HepG2 (cell line): ENCODE data around the gene STRIP1. TPM values are rescaled to one million over a fixed set of nuclear protein-coding genes. Genes with fewer than 3 reads are reported as not detected.

ENCODE experiments used
- ATAC-seq: fragments of 200-7000 bp; cut with Tn5 transposase; 3 replicates; pipeline ENCODE4 v1.9.1; 2020; ENCODE audit warnings: mild to moderate bottlenecking, moderate library complexity
- BruUV-seq: library from RNA; stranded (reverse); fragments of 400-500 nt; replicated peaks from 2 replicates; lab custom pipeline; 2021; lab: Mats Ljungman, UMichigan
- CTCF ChIA-PET: fragments of 300-600 bp; formaldehyde crosslinking; extraction: SDS; loops from one replicate; lab custom pipeline; 2021; ENCODE audit warnings: low total read pairs, inconsistent platforms, low intra/inter-chr PET ratio; lab: Yijun Ruan, JAX
- POLR2A ChIA-PET: fragments of 350-600 bp; sonication (Branson Sonifier 250); formaldehyde crosslinking; loops from one replicate; lab custom pipeline; 2020; ENCODE audit warnings: antibody characterized with exemption, inconsistent platforms; lab: Yijun Ruan, JAX
- DNase-seq: peaks from one replicate; pipeline ENCODE4 v3.0.0-alpha.2; 2015; ENCODE audit warnings: low spot score
- FAIRE-seq: peaks from 3 replicates; lab custom pipeline; 2011; peaks lifted over from hg19 to GRCh38; lab: Jason Lieb, UNC
- H2AFZ ChIP-seq: one replicate; pipeline ENCODE4 v1.6.1; 2011; ENCODE audit warnings: low read length, inconsistent platforms
- H3K27ac ChIP-seq: fragments of 300-600 bp; 3 replicates; pipeline ENCODE4 v1.8.0; 2011; ENCODE audit warnings: mixed run types, mild to moderate bottlenecking, mixed read lengths, low read length, inconsistent platforms; ENCODE audit not compliant: insufficient read depth; ENCODE audit errors: extremely low read length
- H3K27me3 ChIP-seq, 2 experiments: fragments of 200-600 bp in 1 of 2; 2 replicates in 1 of 2; 3 replicates in 1 of 2; pipeline versions ENCODE4 v1.6.0 to v1.8.0; 2011; ENCODE audit warnings: low read length in 2 of 2, mild to moderate bottlenecking in 2 of 2, moderate library complexity in 2 of 2, inconsistent platforms in 1 of 2; ENCODE audit not compliant: insufficient read depth in 2 of 2, control insufficient read depth in 1 of 2
- H3K36me3 ChIP-seq, 2 experiments: fragments of 200-600 bp in 1 of 2; replicated peaks in 1 of 2; 2 replicates in 1 of 2; 3 replicates in 1 of 2; pipeline versions ENCODE4 v1.5.1 to v1.8.0; 2011; ENCODE audit warnings: low read length in 2 of 2, inconsistent platforms in 1 of 2; ENCODE audit not compliant: insufficient read depth in 2 of 2, control insufficient read depth in 1 of 2
- H3K4me1 ChIP-seq: 2 replicates; pipeline ENCODE4 v1.5.1; 2012; ENCODE audit warnings: low read length, inconsistent platforms; ENCODE audit not compliant: insufficient read depth
- H3K4me2 ChIP-seq: 2 replicates; pipeline ENCODE4 v1.6.0; 2011; ENCODE audit warnings: low read depth, low read length, inconsistent platforms
- H3K4me3 ChIP-seq, 3 experiments: fragments of 200-600 bp in 1 of 3; sonication (generic), shearing (Covaris generic) in 1 of 3; replicated peaks in 1 of 3; 2 replicates each; pipeline ENCODE4 v1.5.1; 2011 to 2016; ENCODE audit warnings: low read length in 3 of 3, inconsistent platforms in 2 of 3, low read depth in 2 of 3, mild to moderate bottlenecking in 2 of 3, control low read depth in 1 of 3, mixed read lengths in 1 of 3; ENCODE audit not compliant: insufficient read depth in 1 of 3
- H3K79me2 ChIP-seq: one replicate; pipeline ENCODE4 v1.6.1; 2011; ENCODE audit warnings: low read length, inconsistent platforms; ENCODE audit not compliant: insufficient read depth
- H3K9ac ChIP-seq: 2 replicates; pipeline ENCODE4 v1.6.0; 2011; ENCODE audit warnings: mild to moderate bottlenecking, low read depth, low read length, inconsistent platforms; ENCODE audit not compliant: insufficient read depth
- H3K9me3 ChIP-seq: 2 replicates; pipeline ENCODE4 v1.5.1; 2012; ENCODE audit warnings: mild to moderate bottlenecking, low read length
- H4K20me1 ChIP-seq: 2 replicates; pipeline ENCODE4 v1.6.0; 2011; ENCODE audit warnings: inconsistent platforms, mild to moderate bottlenecking, low read length, moderate library complexity; ENCODE audit not compliant: insufficient read depth
- BRCA1 ChIP-seq: sonication (generic); formaldehyde crosslinking; IDR thresholded peaks from 2 replicates; pipeline ENCODE4 v1.4.0; 2020; ENCODE audit warnings: missing genetic modification reagents
- CTCF ChIP-seq: sonication (generic); formaldehyde crosslinking; IDR thresholded peaks from 2 replicates; pipeline ENCODE4 v1.5.0; 2020; ENCODE audit warnings: mild to moderate bottlenecking, missing genetic modification reagents, moderate library complexity
- HDAC6 ChIP-seq: fragments of 200-600 bp; sonication (generic); IDR thresholded peaks from 2 replicates; pipeline ENCODE4 v1.7.0; 2017; ENCODE audit warnings: mild to moderate bottlenecking, antibody characterized with exemption, low read length, low read depth
- KIAA2018 ChIP-seq: sonication (generic); formaldehyde crosslinking; IDR thresholded peaks from 2 replicates; pipeline ENCODE4 v1.5.0; 2020; ENCODE audit warnings: mild to moderate bottlenecking, missing genetic modification reagents, borderline replicate concordance
- MLLT10 ChIP-seq: sonication (generic); formaldehyde crosslinking; IDR thresholded peaks from 2 replicates; pipeline ENCODE4 v1.4.0; 2020; ENCODE audit warnings: missing genetic modification reagents
- PBX3 ChIP-seq: sonication (generic); formaldehyde crosslinking; IDR thresholded peaks from 2 replicates; pipeline ENCODE4 v1.8.1; 2023; ENCODE audit warnings: missing genetic modification reagents, inconsistent platforms, borderline replicate concordance
- STAG1 ChIP-seq: sonication (generic); formaldehyde crosslinking; IDR thresholded peaks from 2 replicates; pipeline ENCODE4 v1.4.0; 2020; ENCODE audit warnings: missing genetic modification reagents
- TGIF2 ChIP-seq: IDR thresholded peaks from 2 replicates; pipeline ENCODE4 v1.6.1; 2016; ENCODE audit warnings: control low read depth, missing compliant biosample characterization
- ZSCAN31 ChIP-seq: sonication (generic); formaldehyde crosslinking; IDR thresholded peaks from 2 replicates; pipeline ENCODE4 v1.5.0; 2020; ENCODE audit warnings: low read depth, mild to moderate bottlenecking, missing genetic modification reagents
- WGBS: methylation state at CpG from one replicate; pipeline ENCODE4 v1.1.6; 2017; ENCODE audit warnings: low lambda C conversion rate; 5-methylcytosine and 5-hydroxymethylcytosine counted together
- in situ Hi-C: cut with HindIII; loops from 2 replicates; pipeline ENCODE4 v1.10.0; 2017; ENCODE audit warnings: low pct_unique_long_range_greater_than_20kb; ENCODE audit not compliant: extremely low pct_ligation_motif_present
- intact Hi-C: fragments of 100-400 bp; cut with micrococcal nuclease; formaldehyde crosslinking; loops from one replicate; pipeline ENCODE4 v1.10.0; 2022; ENCODE audit not compliant: unreplicated experiment
- polyA plus RNA-seq, 8 experiments: library from polyadenylated mRNA; depleted of rRNA in 3 of 8; stranded (reverse) in 7 of 8; unstranded in 1 of 8; fragments of >200 nt; fragmentation: Illumina TruSeq in 4 of 8; extraction: Trizol in 4 of 8; gene quantifications; 2 replicates each; pipeline versions ENCODE4 v1.2.1 to v1.2.3, GENCODE V29; 2011 to 2016; ENCODE audit warnings: low read depth in 4 of 8, missing spikeins in 1 of 8, mixed read lengths in 1 of 8; ENCODE audit not compliant: insufficient read depth in 1 of 8
- total RNA-seq, 5 experiments: library from RNA; depleted of rRNA; stranded (reverse); fragments of >200 nt; fragmentation: Illumina TruSeq; extraction: Trizol; gene quantifications; 2 replicates each; pipeline ENCODE4 v1.2.3, GENCODE V29; 2016; ENCODE audit warnings: low read depth in 1 of 5

The STRIP1 gene
- total and polyA plus RNA-seq, 2 of the 13 experiments (the other 11 are each of a cell fraction or from before 2014, with no cell fraction given), result 20.9 to 27.9 TPM

GRCh38 chr1:110053552-110054428 is 19.4 kb downstream of the STRIP1 start (continued):
- no peak for TF ChIP-seq PBX3 (CRISPR knock-in tag)
- TF ChIP-seq STAG1 (CRISPR knock-in tag), result peak; percentile 83
- TF ChIP-seq CTCF (CRISPR knock-in tag), result peak; percentile 94
- TF ChIP-seq BRCA1 (CRISPR knock-in tag), result no peak
- no peak for TF ChIP-seq TGIF2 (CRISPR knock-in tag)
- no peak for TF ChIP-seq ZSCAN31
- TF ChIP-seq, all 625 proteins: peak for 7

- no peaks in the 10 kb centered on the region for H3K27me3 ChIP-seq
- DNase-seq, result no peak
- CTCF ChIA-PET, result interaction anchor here (3.5 kb wide), 1 partner anchor 50 kb away, joined by 20 read pairs; no protein-coding TSS in a partner anchor
- 90% methylated on average over 5 of the region's 5 CpGs for WGBS
- 0 out of 2 replicates have a peak, but pooled peaks cover 3% of the 10 kb centered on the region for H4K20me1 ChIP-seq
- no peak overlapping the region for H2AFZ ChIP-seq
- no peak overlapping the region for H3K4me2 ChIP-seq
- ATAC-seq, result no peak
- no TSS peak for BruUV-seq
- H3K27ac ChIP-seq, result no peak overlapping the region
- no peak overlapping the region for H3K9ac ChIP-seq
- peaks cover 27 to 63% of the 10 kb centered on the region in 2 experiments for H3K36me3 ChIP-seq
- POLR2A ChIA-PET, result no interaction called here
- no peaks in the 10 kb centered on the region for H3K79me2 ChIP-seq
- no peak overlapping the region for H3K4me3 ChIP-seq
- in situ Hi-C loops (no loop called here), intact Hi-C loops (no loop called here)
- peaks cover 17% of the 10 kb centered on the region for H3K4me1 ChIP-seq
- no peaks in the 10 kb centered on the region for H3K9me3 ChIP-seq
- no peak for FAIRE-seq
- TF ChIP-seq HDAC6 (no peak), KIAA2018 (CRISPR knock-in tag) (no peak), MLLT10 (CRISPR knock-in tag) (no peak)
Observed at GRCh38 chr1:110055493-110056284, 21.3 kb downstream of the STRIP1 start.
